ENCODE results near the gene ABCA8. TPM values are rescaled to one million over a fixed set of nuclear protein-coding genes. Genes with fewer than 3 reads are reported as not detected.

The ABCA8 gene
- total and polyA plus RNA-seq, 10 of the 15 experiments (the other 5 are each of a cell fraction or from before 2014, with no cell fraction given) = 0.05 to 0.15 TPM; not detected in 8

- TF ChIP-seq TARDBP (IDR thresholded peaks at IDR 0.05; ENCODE audit: borderline replicate concordance) (no peak), RAD21 (IDR thresholded peaks at IDR 0.05; ENCODE audit: insufficient read depth, low read depth, low read length) (no peak), NFXL1 (IDR thresholded peaks at IDR 0.05; ENCODE audit: borderline replicate concordance) (no peak), SPI1 (IDR thresholded peaks at IDR 0.05; ENCODE audit: borderline replicate concordance, insufficient read depth, low read depth, low read length) (no peak)
Observed at GRCh38 chr17:68941761-68942160, 13.4 kb downstream of the ABCA8 start (continued).

GRCh38 chr17:68939195-68939594 is 16.0 kb downstream of the ABCA8 start:
- WGBS (ENCODE audit: insufficient coverage, insufficient replicate concordance, low lambda C conversion rate, missing lambda C conversion rate) = 47% methylated on average over 3 of the region's 3 CpGs
- TF ChIP-seq BHLHE40 (IDR thresholded peaks at IDR 0.05; ENCODE audit: borderline replicate concordance in 1 of 2, low read depth in 2 of 2, low read length in 1 of 2) (no peak), ASH2L (IDR thresholded peaks at IDR 0.05; ENCODE audit: borderline replicate concordance, low read depth) (no peak), SPI1 (IDR thresholded peaks at IDR 0.05; ENCODE audit: borderline replicate concordance, insufficient read depth, low read depth, low read length) (no peak), MXI1 (IDR thresholded peaks at IDR 0.05; ENCODE audit: low read depth, low read length) (no peak), STAT1 (conservative IDR thresholded peaks at IDR 0.05) (no peak), TCF3 (IDR thresholded peaks at IDR 0.05; ENCODE audit: borderline replicate concordance, insufficient read depth, low read depth, low read length) (no peak), GATAD2B (conservative IDR thresholded peaks at IDR 0.05; ENCODE audit: low read depth) (no peak), CEBPB (IDR thresholded peaks at IDR 0.05; ENCODE audit: borderline replicate concordance in 1 of 2, low read depth in 2 of 2, low read length in 2 of 2) (no peak), ZNF274 (IDR thresholded peaks at IDR 0.05; ENCODE audit: insufficient read depth, insufficient read length) (no peak), CREB1 (IDR thresholded peaks at IDR 0.05; ENCODE audit: low read depth) (no peak)
- TF ChIP-seq, protein P1, sequence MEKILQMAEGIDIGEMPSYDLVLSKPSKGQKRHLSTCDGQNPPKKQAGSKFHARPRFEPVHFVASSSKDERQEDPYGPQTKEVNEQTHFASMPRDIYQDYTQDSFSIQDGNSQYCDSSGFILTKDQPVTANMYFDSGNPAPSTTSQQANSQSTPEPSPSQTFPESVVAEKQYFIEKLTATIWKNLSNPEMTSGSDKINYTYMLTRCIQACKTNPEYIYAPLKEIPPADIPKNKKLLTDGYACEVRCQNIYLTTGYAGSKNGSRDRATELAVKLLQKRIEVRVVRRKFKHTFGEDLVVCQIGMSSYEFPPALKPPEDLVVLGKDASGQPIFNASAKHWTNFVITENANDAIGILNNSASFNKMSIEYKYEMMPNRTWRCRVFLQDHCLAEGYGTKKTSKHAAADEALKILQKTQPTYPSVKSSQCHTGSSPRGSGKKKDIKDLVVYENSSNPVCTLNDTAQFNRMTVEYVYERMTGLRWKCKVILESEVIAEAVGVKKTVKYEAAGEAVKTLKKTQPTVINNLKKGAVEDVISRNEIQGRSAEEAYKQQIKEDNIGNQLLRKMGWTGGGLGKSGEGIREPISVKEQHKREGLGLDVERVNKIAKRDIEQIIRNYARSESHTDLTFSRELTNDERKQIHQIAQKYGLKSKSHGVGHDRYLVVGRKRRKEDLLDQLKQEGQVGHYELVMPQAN (conservative IDR thresholded peaks at IDR 0.05) = no peak
- Histone ChIP-seq H4K20me1 (ENCODE audit: control insufficient read depth, insufficient read depth) (no peaks in the 10 kb centered on the region), H3K36me3 (ENCODE audit: control insufficient read depth in 2 of 2, insufficient read depth in 2 of 2, low read length in 1 of 2) (no peaks in the 10 kb centered on the region), H3K4me2 (ENCODE audit: control insufficient read depth, insufficient read depth) (no peak overlapping the region), H3K9me3 (replicated peaks; ENCODE audit: control insufficient read depth, insufficient read depth, low read length) (no peaks in the 10 kb centered on the region), H3K27me3 (replicated peaks in 1 of 2; ENCODE audit: control insufficient read depth in 2 of 2, insufficient read depth in 2 of 2, low read length in 1 of 2) (no peaks in the 10 kb centered on the region), H2AFZ (ENCODE audit: control insufficient read depth, low read depth, low read length) (no peak overlapping the region), H3K27ac (ENCODE audit: control insufficient read depth, insufficient read depth) (no peak overlapping the region), H3K79me2 (ENCODE audit: control insufficient read depth, insufficient read depth, low read length) (no peaks in the 10 kb centered on the region), H3K9ac (ENCODE audit: control insufficient read depth, insufficient read depth, low read length) (no peak overlapping the region), H3K4me3 (no peak overlapping the region), H3K4me1 (ENCODE audit: control insufficient read depth, insufficient read depth, low read length) (no peaks in the 10 kb centered on the region)
- CTCF ChIA-PET = no interaction called here
- RAD21 ChIA-PET (ENCODE audit: unreplicated experiment) = no interaction called here
- FAIRE-seq (no peak), DNase-seq (ENCODE audit: low read depth, low spot score) (no peak), ATAC-seq (no peak)
- in situ Hi-C loops (cut with MboI) = no loop called here
- SMC1A ChIA-PET (ENCODE audit: uncharacterized antibody, unreplicated experiment) = no interaction called here
- intact Hi-C loops (cut with micrococcal nuclease; ENCODE audit: unreplicated experiment) = no loop called here
- BruUV-seq (replicated peaks) = no TSS peak
- POLR2A ChIA-PET = no interaction called here

All from GM12878 (cell line).